OCI-LY3 (cell line): ENCODE measurements around the gene U2SURP.

Experiments
- H2AFZ ChIP-seq: fragments of 200-600, 300-600 bp; shearing (Covaris generic); 2 replicates; pipeline ENCODE4 v1.6.0; 2014; ENCODE audit warnings: antibody characterized with exemption, low read depth, low read length
- H3K27ac ChIP-seq: fragments of 200-600, 300-600 bp; sonication (generic); 2 replicates; pipeline ENCODE4 v1.5.1; 2014; ENCODE audit warnings: mild to moderate bottlenecking, low read length, moderate library complexity, mixed read lengths
- H3K27me3 ChIP-seq: fragments of 200-600, 300-600 bp; sonication (generic); 2 replicates; pipeline ENCODE4 v1.6.1; 2014; ENCODE audit warnings: low read depth, low read length, mixed read lengths
- H3K36me3 ChIP-seq: fragments of 200-600, 300-600 bp; sonication (generic); replicated peaks from 2 replicates; pipeline ENCODE3; 2014; ENCODE audit warnings: low read depth, low read length, mixed read lengths
- H3K4me1 ChIP-seq: fragments of 300-600, 200-600 bp; sonication (generic); 2 replicates; pipeline ENCODE4 v1.6.1; 2014; ENCODE audit warnings: low read length, mixed read lengths
- H3K4me2 ChIP-seq: fragments of 200-600, 300-600 bp; sonication (generic); 2 replicates; pipeline ENCODE4 v1.6.1; 2014; ENCODE audit warnings: low read length, mixed read lengths
- H3K4me3 ChIP-seq: fragments of 300-600, 200-600 bp; sonication (generic); 2 replicates; pipeline ENCODE4 v1.5.1; 2014; ENCODE audit warnings: antibody characterized with exemption, mild to moderate bottlenecking, low read length, moderate library complexity
- H3K79me2 ChIP-seq: fragments of 300-600, 200-600 bp; shearing (Covaris generic); 2 replicates; pipeline ENCODE4 v1.6.1; 2014; ENCODE audit warnings: mild to moderate bottlenecking, low read length, mixed read lengths
- H3K9ac ChIP-seq: fragments of 300-600, 200-600 bp; shearing (Covaris generic); 2 replicates; pipeline ENCODE4 v1.6.0; 2014; ENCODE audit warnings: mild to moderate bottlenecking, low read length, moderate library complexity
- H3K9me3 ChIP-seq: fragments of 200-600, 300-600 bp; shearing (Covaris generic); 2 replicates; pipeline ENCODE4 v1.6.1; 2014; ENCODE audit warnings: low read length, mixed read lengths; ENCODE audit not compliant: insufficient read depth
- H4K20me1 ChIP-seq: fragments of 200-600, 300-600 bp; sonication (generic); 2 replicates; pipeline ENCODE4 v1.6.1; 2016; ENCODE audit warnings: low read length, mixed read lengths; ENCODE audit not compliant: insufficient read depth
- EZH2phosphoT487 ChIP-seq: fragments of 200-600 bp; shearing (Covaris generic); IDR thresholded peaks from 2 replicates; pipeline ENCODE4 v1.6.1; 2018; ENCODE audit warnings: antibody characterized with exemption, mixed run types, low read depth
- TF ChIP-seq, protein P1 (sequence below): fragments of 200-600, 300-600 bp; sonication (generic); IDR thresholded peaks from 2 replicates; pipeline ENCODE4 v1.5.1; 2014; ENCODE audit warnings: antibody characterized with exemption, low read length, low read depth

U2SURP gene

DNA sequence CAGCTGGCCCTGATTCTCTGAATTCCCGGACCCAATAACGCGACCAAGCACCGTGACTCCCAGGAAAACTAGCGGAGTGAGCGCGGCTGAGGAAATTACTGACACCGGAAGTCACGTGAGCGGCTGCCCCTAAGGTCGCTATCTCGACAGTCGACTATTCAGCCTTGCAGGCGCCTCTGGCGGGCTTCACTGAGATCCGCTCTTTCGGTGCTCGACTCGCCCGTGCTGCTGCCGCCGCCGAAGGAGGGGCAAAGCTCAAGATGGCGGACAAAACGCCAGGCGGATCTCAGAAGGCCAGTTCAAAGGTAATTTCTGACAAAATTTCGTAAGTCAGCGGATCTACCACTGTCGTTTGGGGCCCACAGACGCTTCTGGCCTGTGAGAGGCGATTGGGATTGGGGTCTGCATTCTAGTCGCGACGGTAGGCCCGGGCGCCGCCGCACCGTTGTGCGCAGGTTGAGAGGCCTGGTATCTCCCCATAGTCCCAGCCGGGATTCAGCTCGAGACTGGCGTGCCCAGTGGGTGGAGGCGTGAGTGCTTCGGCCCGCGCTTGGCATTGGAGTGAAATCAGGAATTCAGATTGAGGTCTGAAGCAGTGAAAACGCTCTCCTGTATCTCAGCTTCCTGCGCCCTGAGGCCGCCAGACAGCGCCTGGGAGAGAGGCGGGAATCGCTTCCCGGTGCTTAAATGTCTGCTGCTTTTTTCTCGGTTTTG lies at the start of gene U2SURP:
Gene U2SURP, plus strand, starts transcription at position 202 of the 714 bp plus-strand sequence. Its CDS starts 59 bp downstream, at position 261.
- Histone ChIP-seq H2AFZ (peak within 1 kb of the TSS; percentile 93), H3K9ac (peak within 1 kb of the TSS; percentile 90), H3K36me3 (peaks cover 3% of the 10 kb centered on the region), H3K4me3 (peak within 1 kb of the TSS; percentile 84), H3K4me1 (peaks cover 22% of the 10 kb centered on the region), H3K27ac (peak within 1 kb of the TSS; percentile 82), H3K9me3 (no peaks in the 10 kb centered on the region), H3K4me2 (peak within 1 kb of the TSS; percentile 93), H3K79me2 (peaks cover 63% of the 10 kb centered on the region), H4K20me1 (peaks cover 24% of the 10 kb centered on the region), H3K27me3 (no peaks in the 10 kb centered on the region)
- TF ChIP-seq EZH2phosphoT487: no peak
- TF ChIP-seq, protein P1, sequence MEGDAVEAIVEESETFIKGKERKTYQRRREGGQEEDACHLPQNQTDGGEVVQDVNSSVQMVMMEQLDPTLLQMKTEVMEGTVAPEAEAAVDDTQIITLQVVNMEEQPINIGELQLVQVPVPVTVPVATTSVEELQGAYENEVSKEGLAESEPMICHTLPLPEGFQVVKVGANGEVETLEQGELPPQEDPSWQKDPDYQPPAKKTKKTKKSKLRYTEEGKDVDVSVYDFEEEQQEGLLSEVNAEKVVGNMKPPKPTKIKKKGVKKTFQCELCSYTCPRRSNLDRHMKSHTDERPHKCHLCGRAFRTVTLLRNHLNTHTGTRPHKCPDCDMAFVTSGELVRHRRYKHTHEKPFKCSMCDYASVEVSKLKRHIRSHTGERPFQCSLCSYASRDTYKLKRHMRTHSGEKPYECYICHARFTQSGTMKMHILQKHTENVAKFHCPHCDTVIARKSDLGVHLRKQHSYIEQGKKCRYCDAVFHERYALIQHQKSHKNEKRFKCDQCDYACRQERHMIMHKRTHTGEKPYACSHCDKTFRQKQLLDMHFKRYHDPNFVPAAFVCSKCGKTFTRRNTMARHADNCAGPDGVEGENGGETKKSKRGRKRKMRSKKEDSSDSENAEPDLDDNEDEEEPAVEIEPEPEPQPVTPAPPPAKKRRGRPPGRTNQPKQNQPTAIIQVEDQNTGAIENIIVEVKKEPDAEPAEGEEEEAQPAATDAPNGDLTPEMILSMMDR: no peak

DNA sequence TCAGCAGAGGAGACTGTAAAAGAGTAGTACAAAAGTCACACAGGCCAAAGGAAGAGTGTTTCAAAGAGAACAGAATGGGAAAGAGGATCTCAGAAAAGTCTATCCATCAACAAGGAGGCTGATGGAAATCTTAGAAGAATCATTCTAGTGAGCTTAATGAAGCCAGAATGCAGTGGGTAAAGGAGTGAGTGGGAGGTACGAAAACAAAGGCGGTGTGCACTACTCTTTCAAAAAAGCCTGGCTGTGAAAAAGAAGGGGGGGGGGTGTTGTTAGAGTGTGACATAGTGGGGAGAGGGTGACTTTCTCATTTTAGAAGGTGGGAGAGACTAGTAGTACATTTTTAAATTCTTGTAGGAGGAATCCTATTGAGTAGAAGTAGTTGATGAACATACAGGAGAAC lies 49.6 kb upstream of the U2SURP start:
- no peak overlapping the region for H3K9ac ChIP-seq
- H3K36me3 ChIP-seq: no peaks in the 10 kb centered on the region
- H4K20me1 ChIP-seq: no peaks in the 10 kb centered on the region
- H3K9me3 ChIP-seq: no peaks in the 10 kb centered on the region
- H3K27me3 ChIP-seq: no peaks in the 10 kb centered on the region
- no peak for TF ChIP-seq EZH2phosphoT487
- TF ChIP-seq, protein P1: no peak
- H3K4me3 ChIP-seq: no peak overlapping the region
- H2AFZ ChIP-seq: no peak overlapping the region
- no peaks in the 10 kb centered on the region for H3K79me2 ChIP-seq
- H3K4me1 ChIP-seq: no peaks in the 10 kb centered on the region
- H3K27ac ChIP-seq: no peak overlapping the region
- no peak overlapping the region for H3K4me2 ChIP-seq

DNA sequence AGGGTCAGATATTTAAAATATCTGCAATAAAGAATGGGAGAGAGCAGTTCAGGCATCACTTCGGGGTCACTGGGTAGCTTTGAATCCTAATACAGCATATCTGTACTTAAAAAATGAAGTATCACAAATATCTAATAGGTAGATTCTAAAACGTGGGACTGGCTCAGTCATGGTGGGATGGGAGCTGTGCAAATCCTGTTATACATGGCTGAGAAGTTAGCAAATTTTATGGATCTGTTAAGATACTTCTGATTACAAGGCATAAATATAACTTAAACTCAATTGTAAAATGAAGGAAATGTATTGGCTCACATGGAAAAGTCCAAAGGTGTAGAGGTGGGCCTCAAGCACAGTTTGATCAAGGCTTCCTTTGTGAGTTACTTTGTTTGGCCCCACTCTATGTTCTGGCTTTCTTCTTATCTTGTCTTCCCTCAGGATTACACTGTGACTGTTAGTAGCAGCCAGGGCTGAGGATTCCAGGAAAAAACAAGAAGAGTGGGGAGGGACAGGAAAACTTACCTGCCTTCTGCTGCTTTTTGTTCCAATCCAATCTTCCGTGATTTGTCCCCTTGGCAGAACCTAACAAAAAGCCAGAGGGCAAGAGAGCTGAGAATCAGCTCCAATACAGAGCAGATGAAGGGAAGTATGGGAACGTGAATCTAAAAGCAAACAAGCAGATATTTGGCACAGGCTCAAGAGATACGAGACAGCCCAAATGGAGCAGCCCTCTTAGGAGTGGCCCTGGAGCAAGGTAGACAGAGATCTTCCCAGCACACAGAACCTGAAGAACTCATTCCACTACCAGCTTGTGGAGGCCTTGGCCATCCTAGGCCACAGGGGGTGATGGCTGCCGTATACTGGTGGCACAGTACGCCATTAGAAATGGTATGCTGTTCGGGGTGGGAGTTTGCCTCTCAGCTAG lies 48.8 kb upstream of the U2SURP start:
- no peak overlapping the region for H3K9ac ChIP-seq
- H3K27me3 ChIP-seq: peaks cover 5% of the 10 kb centered on the region; the same call in 1 of the 2 replicates
- no peak overlapping the region for H3K27ac ChIP-seq
- H3K4me1 ChIP-seq: no peaks in the 10 kb centered on the region
- no peak for TF ChIP-seq EZH2phosphoT487
- TF ChIP-seq, protein P1: no peak
- no peaks in the 10 kb centered on the region for H4K20me1 ChIP-seq
- H3K4me3 ChIP-seq: no peak overlapping the region
- H3K9me3 ChIP-seq: no peaks in the 10 kb centered on the region
- H2AFZ ChIP-seq: no peak overlapping the region
- no peaks in the 10 kb centered on the region for H3K36me3 ChIP-seq
- no peak overlapping the region for H3K4me2 ChIP-seq
- H3K79me2 ChIP-seq: no peaks in the 10 kb centered on the region

DNA sequence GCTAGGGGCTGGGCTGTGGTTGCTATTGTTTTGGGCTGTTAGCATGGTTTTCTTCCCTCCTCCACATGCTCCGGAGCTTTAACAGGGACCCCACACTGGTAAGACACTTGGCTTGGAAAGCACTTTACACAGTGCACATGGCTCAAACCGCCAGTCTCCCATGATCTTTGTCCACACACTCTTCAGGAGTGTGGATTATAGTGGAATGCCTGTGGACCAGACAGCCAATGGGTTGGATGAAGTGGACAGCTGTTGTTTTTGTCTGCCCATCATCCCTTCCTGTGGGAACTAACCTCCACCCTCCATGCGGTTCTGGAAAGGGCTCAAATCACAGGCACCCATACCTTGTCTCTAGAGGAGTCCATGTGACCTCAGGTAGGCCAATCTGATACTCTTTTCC lies 47.9 kb upstream of the U2SURP start:
- no peak overlapping the region for H3K27ac ChIP-seq
- no peak overlapping the region for H3K9ac ChIP-seq
- no peaks in the 10 kb centered on the region for H4K20me1 ChIP-seq
- no peaks in the 10 kb centered on the region for H3K9me3 ChIP-seq
- H3K36me3 ChIP-seq: no peaks in the 10 kb centered on the region
- H2AFZ ChIP-seq: no peak overlapping the region
- no peak overlapping the region for H3K4me2 ChIP-seq
- H3K4me1 ChIP-seq: no peaks in the 10 kb centered on the region
- TF ChIP-seq, protein P1: no peak
- TF ChIP-seq EZH2phosphoT487: no peak
- no peak overlapping the region for H3K4me3 ChIP-seq
- peaks cover 13% of the 10 kb centered on the region for H3K27me3 ChIP-seq
- H3K79me2 ChIP-seq: no peaks in the 10 kb centered on the region
